Measurements from ENCODE around the gene ZNF10.

DNA sequence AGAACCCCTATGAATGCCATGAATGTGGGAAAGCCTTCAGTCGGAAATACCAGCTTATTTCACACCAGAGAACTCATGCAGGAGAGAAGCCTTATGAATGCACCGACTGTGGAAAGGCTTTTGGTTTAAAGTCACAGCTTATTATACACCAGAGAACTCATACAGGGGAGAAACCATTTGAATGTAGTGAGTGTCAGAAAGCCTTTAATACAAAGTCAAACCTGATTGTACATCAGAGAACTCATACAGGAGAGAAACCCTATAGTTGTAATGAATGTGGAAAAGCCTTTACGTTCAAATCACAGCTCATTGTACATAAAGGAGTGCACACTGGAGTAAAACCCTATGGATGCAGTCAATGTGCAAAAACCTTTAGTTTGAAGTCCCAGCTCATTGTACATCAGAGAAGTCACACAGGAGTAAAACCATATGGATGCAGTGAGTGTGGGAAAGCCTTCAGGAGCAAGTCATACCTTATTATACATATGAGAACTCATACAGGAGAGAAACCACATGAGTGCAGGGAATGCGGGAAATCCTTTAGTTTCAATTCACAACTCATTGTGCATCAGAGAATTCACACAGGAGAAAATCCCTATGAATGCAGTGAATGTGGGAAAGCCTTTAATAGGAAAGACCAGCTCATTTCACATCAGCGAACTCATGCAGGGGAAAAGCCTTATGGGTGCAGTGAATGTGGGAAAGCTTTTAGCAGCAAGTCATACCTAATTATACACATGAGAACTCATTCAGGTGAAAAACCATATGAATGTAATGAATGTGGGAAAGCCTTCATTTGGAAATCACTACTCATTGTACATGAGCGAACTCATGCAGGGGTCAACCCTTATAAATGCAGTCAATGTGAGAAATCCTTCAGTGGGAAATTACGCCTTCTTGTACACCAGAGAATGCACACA lies 73.2 kb downstream of the ZNF10 start:
- TF ChIP-seq MAFK (IDR thresholded peaks at IDR 0.05; ENCODE audit: low read depth, low read length): no peak
- no peak for TF ChIP-seq CTCF (IDR thresholded peaks at IDR 0.05; ENCODE audit: control extremely low read depth in 1 of 3, insufficient read depth in 1 of 3, low read depth in 1 of 3, low read length in 3 of 3)
- TF ChIP-seq ZNF274 (IDR thresholded peaks at IDR 0.05; ENCODE audit: borderline replicate concordance, extremely low read depth, low read length): peak; percentile 97
- TF ChIP-seq SUZ12 (IDR thresholded peaks at IDR 0.05; ENCODE audit: low read length): no peak
- TF ChIP-seq NANOG (IDR thresholded peaks at IDR 0.05; ENCODE audit: insufficient read depth, low read depth, low read length, poor library complexity, severe bottlenecking): no peak
- TF ChIP-seq POLR2A (IDR thresholded peaks at IDR 0.05; ENCODE audit: control extremely low read depth in 1 of 2, low read depth in 2 of 2, low read length in 2 of 2): no peak
- no peak for TF ChIP-seq CEBPB (IDR thresholded peaks at IDR 0.05; ENCODE audit: low read depth, low read length)
- TF ChIP-seq E2F6 (IDR thresholded peaks at IDR 0.05): no peak
- TF ChIP-seq POLR2AphosphoS5 (IDR thresholded peaks at IDR 0.05; ENCODE audit: low read depth, low read length): no peak

All from H1 (cell line).